ENCODE results near the gene BACE2. TPM values are rescaled to one million over a fixed set of nuclear protein-coding genes. Genes with fewer than 3 reads are reported as not detected.

BACE2 gene
- polyA plus RNA-seq, 2 donors: 20.4 to 23.2 TPM

DNA sequence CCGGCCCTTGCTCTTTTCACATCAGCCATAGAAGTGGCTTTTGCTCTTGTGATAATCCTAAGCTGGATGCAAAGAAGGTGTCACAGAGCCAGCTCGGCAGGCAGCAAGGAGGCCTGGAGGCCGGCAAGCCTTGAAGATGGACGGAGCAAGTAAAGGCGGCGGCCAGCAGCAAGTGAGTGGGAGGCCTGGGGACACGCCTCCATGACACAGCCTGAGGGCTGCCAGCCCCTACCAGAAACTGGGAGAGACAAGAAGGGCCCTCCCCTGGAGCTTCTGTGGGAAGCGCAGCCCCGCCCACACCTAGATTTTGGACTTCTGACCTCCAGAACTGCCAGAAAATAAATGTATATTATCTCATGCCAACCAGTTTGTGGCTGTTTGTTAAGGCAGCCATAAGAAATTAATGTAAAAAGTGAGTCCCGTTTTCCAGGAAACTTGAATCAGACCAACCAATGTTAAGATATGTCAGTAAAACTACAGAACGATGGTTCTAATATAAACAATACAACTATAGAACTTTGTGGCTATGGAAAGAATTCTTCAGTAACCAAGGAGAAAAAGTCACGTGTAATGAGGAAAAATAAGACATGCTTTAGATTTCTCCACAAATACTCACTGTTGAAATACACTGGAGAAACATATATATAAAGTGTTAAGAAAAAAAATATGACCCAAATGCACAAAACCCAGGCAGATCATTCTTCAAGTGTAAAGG lies 49.9 kb downstream of the BACE2 start:
- H3K27ac ChIP-seq (ENCODE audit: low read depth in 2 of 2, low read length in 1 of 2): peak overlapping the region in 1 of 2 donors; percentile 50

DNA sequence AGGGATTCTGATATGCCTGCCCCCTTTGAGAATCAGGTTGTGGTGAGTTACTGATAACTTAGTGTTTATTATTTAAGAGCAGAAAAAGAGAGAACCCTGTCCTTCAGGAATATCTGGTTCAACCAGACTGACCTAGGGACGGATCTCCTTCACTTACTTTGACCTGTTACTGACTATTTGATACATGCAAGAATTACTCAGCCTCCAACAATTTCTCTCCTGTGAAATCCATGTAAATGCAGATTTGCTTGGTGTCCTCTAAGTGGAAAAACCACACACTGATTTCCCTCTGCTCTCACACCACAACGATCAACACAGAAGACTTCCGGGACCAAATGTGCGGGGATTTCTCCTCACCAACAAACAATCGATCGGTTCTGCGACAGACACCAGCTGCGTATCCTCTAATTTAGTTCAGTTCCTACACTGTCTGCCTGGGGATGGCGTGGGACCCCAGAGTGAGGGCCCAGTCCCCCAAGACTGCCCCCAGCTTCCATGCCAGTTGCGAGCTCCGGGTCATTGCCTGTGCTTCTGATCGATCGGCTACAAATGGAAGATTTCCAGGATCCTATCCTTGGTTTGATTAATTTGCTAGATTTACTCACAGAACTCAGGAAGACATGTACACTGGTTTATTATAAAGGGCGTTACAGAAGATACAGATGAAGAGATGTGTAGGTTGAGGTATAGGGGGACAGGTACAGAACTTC lies 51.7 kb downstream of the BACE2 start:
- Histone ChIP-seq H3K4me1 (ENCODE audit: control insufficient read depth in 2 of 2, insufficient read depth in 2 of 2, low read length in 1 of 2) (peaks cover 10% of the 10 kb centered on the region in 2 donors), H3K36me3 (ENCODE audit: control insufficient read depth in 2 of 2, insufficient read depth in 2 of 2, low read length in 1 of 2) (no peaks in the 10 kb centered on the region), H3K9me3 (ENCODE audit: control insufficient read depth in 2 of 2, insufficient read depth in 1 of 2, low read depth in 1 of 2, low read length in 1 of 2) (no peaks in the 10 kb centered on the region), H3K4me3 (ENCODE audit: low read depth in 1 of 2, low read length in 2 of 2) (no peak overlapping the region), H3K27ac (ENCODE audit: low read depth in 2 of 2, low read length in 1 of 2) (peak overlapping the region; percentile 60 to 85), H3K27me3 (ENCODE audit: control insufficient read depth in 1 of 2, insufficient read depth in 2 of 2, low read length in 2 of 2) (no peaks in the 10 kb centered on the region)
- 79 to 87% methylated on average over 14 of the region's 14 CpGs for WGBS, 2 donors

More for the DNA sequence above, 49.9 kb downstream of the BACE2 start:
- Histone ChIP-seq H3K36me3 (ENCODE audit: control insufficient read depth in 2 of 2, insufficient read depth in 2 of 2, low read length in 1 of 2) (peaks cover 0 to 2% of the 10 kb centered on the region in 2 donors), H3K27me3 (ENCODE audit: control insufficient read depth in 1 of 2, insufficient read depth in 2 of 2, low read length in 2 of 2) (no peaks in the 10 kb centered on the region), H3K4me1 (ENCODE audit: control insufficient read depth in 2 of 2, insufficient read depth in 2 of 2, low read length in 1 of 2) (peaks cover 10% of the 10 kb centered on the region in 2 donors), H3K9me3 (ENCODE audit: control insufficient read depth in 2 of 2, insufficient read depth in 1 of 2, low read depth in 1 of 2, low read length in 1 of 2) (no peaks in the 10 kb centered on the region), H3K4me3 (ENCODE audit: low read depth in 1 of 2, low read length in 2 of 2) (no peak overlapping the region)
- WGBS, 2 donors: 58 to 66% methylated on average over 12 of the region's 12 CpGs

DNA sequence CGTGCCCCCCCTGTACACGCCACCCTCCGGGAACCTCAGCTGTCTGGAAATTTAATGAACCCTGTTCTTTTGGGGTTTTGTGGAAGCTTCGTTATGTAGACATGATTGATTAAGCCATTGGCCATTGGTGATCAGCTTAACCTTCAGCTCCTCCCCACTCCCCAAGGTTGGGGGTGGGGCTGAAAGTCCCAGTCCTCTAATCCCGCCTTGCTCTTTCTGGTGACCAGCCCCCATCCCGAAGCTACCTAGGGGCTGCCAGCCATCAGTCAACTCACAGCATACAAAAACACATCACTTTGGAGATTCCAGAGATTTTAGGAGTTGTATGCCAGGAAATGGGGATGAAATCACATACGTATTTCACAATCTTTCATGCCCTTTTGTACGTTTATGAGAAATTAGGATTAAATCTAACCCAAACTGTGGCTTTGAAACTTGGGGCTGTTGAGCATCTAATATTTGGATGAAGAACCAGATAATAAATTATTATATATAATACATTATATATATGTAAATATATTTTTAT lies 52.3 kb downstream of the BACE2 start:
- Histone ChIP-seq H3K4me1 (ENCODE audit: control insufficient read depth in 2 of 2, insufficient read depth in 2 of 2, low read length in 1 of 2) (peaks cover 8 to 10% of the 10 kb centered on the region in 2 donors), H3K4me3 (ENCODE audit: low read depth in 1 of 2, low read length in 2 of 2) (no peak overlapping the region), H3K27me3 (ENCODE audit: control insufficient read depth in 1 of 2, insufficient read depth in 2 of 2, low read length in 2 of 2) (no peaks in the 10 kb centered on the region), H3K9me3 (ENCODE audit: control insufficient read depth in 2 of 2, insufficient read depth in 1 of 2, low read depth in 1 of 2, low read length in 1 of 2) (no peaks in the 10 kb centered on the region), H3K36me3 (ENCODE audit: control insufficient read depth in 2 of 2, insufficient read depth in 2 of 2, low read length in 1 of 2) (no peaks in the 10 kb centered on the region), H3K27ac (ENCODE audit: low read depth in 2 of 2, low read length in 1 of 2) (peak overlapping the region; percentile 60 to 63)
- WGBS, 2 donors: 74 to 86% methylated on average over 8 of the region's 8 CpGs

DNA sequence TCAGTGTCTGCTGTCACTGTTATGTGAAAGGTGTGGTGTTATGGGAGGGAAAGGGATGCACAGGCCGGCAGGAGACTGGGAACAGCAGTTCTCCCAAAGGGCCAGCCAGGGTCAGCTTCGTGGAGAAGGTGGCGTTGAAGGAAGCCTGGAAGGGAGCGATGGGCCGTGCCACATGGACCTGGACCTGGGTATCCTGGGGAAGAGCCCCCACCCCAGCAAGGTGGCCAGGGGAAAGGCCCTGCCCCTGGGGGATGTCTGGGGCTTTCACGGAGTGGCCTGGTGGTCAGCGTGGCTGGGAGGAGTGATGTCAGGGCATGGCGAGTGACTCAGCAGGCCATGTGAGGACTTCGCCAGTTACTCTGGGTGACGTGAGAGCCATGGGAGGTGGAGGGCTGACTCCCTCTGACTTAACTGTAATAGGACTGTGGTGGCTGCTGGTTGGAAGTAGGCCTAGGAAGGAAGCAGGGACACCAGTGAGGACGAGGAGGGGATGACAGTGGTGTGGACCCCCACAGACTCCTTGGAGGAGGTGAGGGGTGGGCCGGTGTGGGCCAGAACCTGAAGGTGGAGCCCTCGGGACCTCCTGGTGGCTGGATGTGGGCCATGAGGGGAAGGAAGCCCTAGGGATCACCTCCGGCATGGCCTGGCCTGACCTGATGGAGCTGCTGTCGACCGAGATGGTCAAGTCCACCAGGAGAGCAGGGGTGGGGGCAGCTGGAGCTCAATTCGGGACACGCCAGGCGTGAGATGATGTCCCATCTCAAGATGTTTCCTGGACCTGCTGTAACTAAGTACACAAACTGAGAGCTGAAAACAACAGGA lies 54.5 kb downstream of the BACE2 start:
- Histone ChIP-seq H3K4me1 (ENCODE audit: control insufficient read depth in 2 of 2, insufficient read depth in 2 of 2, low read length in 1 of 2) (peaks cover 3 to 7% of the 10 kb centered on the region in 2 donors), H3K4me3 (ENCODE audit: low read depth in 1 of 2, low read length in 2 of 2) (no peak overlapping the region), H3K9me3 (ENCODE audit: control insufficient read depth in 2 of 2, insufficient read depth in 1 of 2, low read depth in 1 of 2, low read length in 1 of 2) (no peaks in the 10 kb centered on the region), H3K27ac (ENCODE audit: low read depth in 2 of 2, low read length in 1 of 2) (no peak overlapping the region), H3K27me3 (ENCODE audit: control insufficient read depth in 1 of 2, insufficient read depth in 2 of 2, low read length in 2 of 2) (no peaks in the 10 kb centered on the region), H3K36me3 (ENCODE audit: control insufficient read depth in 2 of 2, insufficient read depth in 2 of 2, low read length in 1 of 2) (no peaks in the 10 kb centered on the region)
- WGBS, 2 donors: 92 to 93% methylated on average over 19 of the region's 19 CpGs

DNA sequence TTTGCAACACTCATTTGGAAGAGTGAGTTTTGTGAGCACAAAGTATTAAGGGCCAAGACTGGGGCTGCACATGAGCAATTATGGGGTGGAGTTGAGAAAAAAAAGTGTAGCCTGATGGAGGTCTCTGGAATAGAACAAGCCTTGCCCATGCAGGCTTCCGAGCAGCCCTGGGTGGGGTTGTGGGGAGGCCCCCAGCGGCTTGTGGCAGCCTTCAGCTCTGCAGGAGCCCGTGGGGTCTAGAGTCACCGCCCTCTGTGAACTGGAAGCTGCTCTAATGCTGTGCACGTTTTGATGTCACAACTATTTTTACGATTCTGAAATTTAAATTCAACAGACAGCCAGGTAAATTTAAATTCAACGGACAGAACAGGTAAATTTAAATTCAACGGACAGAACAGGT lies 58.9 kb downstream of the BACE2 start:
- Histone ChIP-seq H3K27ac (ENCODE audit: low read depth in 2 of 2, low read length in 1 of 2) (no peak overlapping the region), H3K36me3 (ENCODE audit: control insufficient read depth in 2 of 2, insufficient read depth in 2 of 2, low read length in 1 of 2) (no peaks in the 10 kb centered on the region), H3K4me3 (ENCODE audit: low read depth in 1 of 2, low read length in 2 of 2) (no peak overlapping the region), H3K27me3 (ENCODE audit: control insufficient read depth in 1 of 2, insufficient read depth in 2 of 2, low read length in 2 of 2) (no peaks in the 10 kb centered on the region), H3K4me1 (ENCODE audit: control insufficient read depth in 2 of 2, insufficient read depth in 2 of 2, low read length in 1 of 2) (peaks cover 0 to 2% of the 10 kb centered on the region in 2 donors), H3K9me3 (ENCODE audit: control insufficient read depth in 2 of 2, insufficient read depth in 1 of 2, low read depth in 1 of 2, low read length in 1 of 2) (no peaks in the 10 kb centered on the region)
- WGBS, 2 donors: 90 to 95% methylated on average over 8 of the region's 8 CpGs

DNA sequence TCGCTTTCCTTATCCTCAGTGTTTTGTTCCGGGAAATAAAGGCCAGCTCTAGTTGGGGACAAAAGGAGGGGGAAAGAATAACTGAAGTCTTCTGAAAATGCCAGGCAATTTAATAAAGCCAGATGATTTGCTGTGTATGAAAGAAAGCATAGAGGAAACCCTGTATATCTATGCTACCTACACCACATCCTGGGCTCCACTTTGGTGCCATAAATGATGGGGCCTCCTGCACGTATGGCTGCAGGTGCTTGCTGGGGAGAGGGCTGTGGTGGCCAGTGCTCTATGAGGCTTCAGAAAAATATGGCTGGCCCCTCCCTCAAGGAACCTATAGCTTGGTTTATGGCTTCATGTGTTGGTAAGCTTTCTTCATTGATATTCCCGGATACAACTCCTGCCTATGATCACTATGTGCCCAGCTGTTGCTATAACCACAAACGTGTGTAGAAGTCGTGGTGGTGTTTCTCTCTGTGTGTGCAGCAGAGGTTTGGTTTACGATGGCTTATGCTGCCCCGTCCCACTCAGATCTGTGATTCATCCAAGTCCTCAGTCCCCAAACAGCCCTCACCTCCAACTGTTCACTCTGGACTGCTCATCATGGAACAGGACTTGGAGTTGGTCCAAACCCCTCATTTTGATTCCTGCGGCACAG lies 59.5 kb downstream of the BACE2 start:
- Histone ChIP-seq H3K4me3 (ENCODE audit: low read depth in 1 of 2, low read length in 2 of 2) (no peak overlapping the region), H3K27ac (ENCODE audit: low read depth in 2 of 2, low read length in 1 of 2) (no peak overlapping the region), H3K27me3 (ENCODE audit: control insufficient read depth in 1 of 2, insufficient read depth in 2 of 2, low read length in 2 of 2) (no peaks in the 10 kb centered on the region), H3K36me3 (ENCODE audit: control insufficient read depth in 2 of 2, insufficient read depth in 2 of 2, low read length in 1 of 2) (peaks cover 0 to 1% of the 10 kb centered on the region in 2 donors), H3K4me1 (ENCODE audit: control insufficient read depth in 2 of 2, insufficient read depth in 2 of 2, low read length in 1 of 2) (no peaks in the 10 kb centered on the region), H3K9me3 (ENCODE audit: control insufficient read depth in 2 of 2, insufficient read depth in 1 of 2, low read depth in 1 of 2, low read length in 1 of 2) (no peaks in the 10 kb centered on the region)
- 84 to 93% methylated on average over 9 of the region's 9 CpGs for whole genome bisulfite sequencing, 2 donors

DNA sequence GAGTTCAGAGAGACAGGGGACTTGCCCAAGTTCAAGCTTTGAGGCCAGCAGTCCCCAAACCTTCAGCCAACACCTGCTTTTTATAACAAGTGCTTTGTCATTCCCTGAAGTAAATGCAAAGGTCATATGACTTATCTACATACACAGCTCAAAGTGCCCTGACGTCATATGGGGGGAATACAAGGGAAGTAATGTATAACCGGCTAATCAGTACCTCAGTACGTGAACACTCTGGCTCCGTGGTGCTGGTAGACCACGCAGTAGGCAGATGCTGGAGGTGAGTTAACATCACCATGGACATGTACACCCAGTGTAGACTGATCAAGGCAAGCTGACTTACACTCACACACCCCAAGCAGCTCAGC lies 60.0 kb downstream of the BACE2 start:
- Histone ChIP-seq H3K27ac (ENCODE audit: low read depth in 2 of 2, low read length in 1 of 2) (no peak overlapping the region), H3K4me1 (ENCODE audit: control insufficient read depth in 2 of 2, insufficient read depth in 2 of 2, low read length in 1 of 2) (no peaks in the 10 kb centered on the region), H3K27me3 (ENCODE audit: control insufficient read depth in 1 of 2, insufficient read depth in 2 of 2, low read length in 2 of 2) (no peaks in the 10 kb centered on the region), H3K36me3 (ENCODE audit: control insufficient read depth in 2 of 2, insufficient read depth in 2 of 2, low read length in 1 of 2) (peaks cover 0 to 2% of the 10 kb centered on the region in 2 donors), H3K9me3 (ENCODE audit: control insufficient read depth in 2 of 2, insufficient read depth in 1 of 2, low read depth in 1 of 2, low read length in 1 of 2) (no peaks in the 10 kb centered on the region), H3K4me3 (ENCODE audit: low read depth in 1 of 2, low read length in 2 of 2) (no peak overlapping the region)
- 79 to 84% methylated on average over 5 of the region's 5 CpGs for WGBS, 2 donors

DNA sequence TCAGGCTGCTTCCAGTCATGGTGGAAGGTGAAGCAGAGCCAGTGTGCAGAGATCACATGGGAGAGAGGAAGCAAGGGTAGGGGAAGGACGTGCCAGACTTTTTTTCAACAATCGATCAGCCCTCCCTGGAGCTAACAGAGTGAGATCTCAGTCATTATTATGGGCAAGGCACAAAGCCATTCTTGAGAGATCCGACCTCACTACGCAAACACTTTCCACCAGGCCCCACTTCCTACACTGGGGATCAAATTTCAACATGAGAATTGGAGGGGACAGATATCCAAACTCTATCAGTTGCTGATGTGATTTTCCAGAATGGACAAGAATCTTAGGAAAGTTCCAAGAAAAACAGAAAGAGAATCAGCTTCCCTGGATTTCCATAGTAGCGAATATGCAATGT lies 60.5 kb downstream of the BACE2 start:
- H3K36me3 ChIP-seq (ENCODE audit: control insufficient read depth in 2 of 2, insufficient read depth in 2 of 2, low read length in 1 of 2): peaks cover 0 to 2% of the 10 kb centered on the region in 2 donors
- no peak overlapping the region for H3K4me3 ChIP-seq (ENCODE audit: low read depth in 1 of 2, low read length in 2 of 2)
- H3K27me3 ChIP-seq (ENCODE audit: control insufficient read depth in 1 of 2, insufficient read depth in 2 of 2, low read length in 2 of 2): no peaks in the 10 kb centered on the region
- no peak overlapping the region for H3K27ac ChIP-seq (ENCODE audit: low read depth in 2 of 2, low read length in 1 of 2)
- H3K9me3 ChIP-seq (ENCODE audit: control insufficient read depth in 2 of 2, insufficient read depth in 1 of 2, low read depth in 1 of 2, low read length in 1 of 2): no peaks in the 10 kb centered on the region
- no peaks in the 10 kb centered on the region for H3K4me1 ChIP-seq (ENCODE audit: control insufficient read depth in 2 of 2, insufficient read depth in 2 of 2, low read length in 1 of 2)
- WGBS, 2 donors: 77 to 86% methylated on average over 5 of the region's 5 CpGs

DNA sequence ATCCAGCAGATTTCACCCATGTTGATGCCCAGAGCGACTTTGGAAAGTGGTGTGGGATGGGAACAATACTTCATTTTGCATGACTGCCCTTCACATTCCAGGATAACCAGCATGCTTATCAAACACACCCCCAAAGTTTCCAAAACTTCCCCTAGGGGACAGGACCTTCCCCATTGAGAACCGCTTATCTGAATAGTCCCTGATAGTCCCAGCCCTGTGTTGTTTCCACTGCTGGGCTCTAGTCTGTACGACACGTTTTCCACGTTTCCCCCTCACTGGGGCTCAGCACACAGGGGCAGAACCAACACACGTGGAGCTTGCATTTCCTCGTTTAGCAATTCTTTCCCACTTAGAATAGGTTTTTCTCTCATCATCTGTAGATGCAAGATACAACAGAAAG lies 61.0 kb downstream of the BACE2 start:
- Histone ChIP-seq H3K9me3 (ENCODE audit: control insufficient read depth in 2 of 2, insufficient read depth in 1 of 2, low read depth in 1 of 2, low read length in 1 of 2) (no peaks in the 10 kb centered on the region), H3K27me3 (ENCODE audit: control insufficient read depth in 1 of 2, insufficient read depth in 2 of 2, low read length in 2 of 2) (no peaks in the 10 kb centered on the region), H3K4me3 (ENCODE audit: low read depth in 1 of 2, low read length in 2 of 2) (no peak overlapping the region), H3K36me3 (ENCODE audit: control insufficient read depth in 2 of 2, insufficient read depth in 2 of 2, low read length in 1 of 2) (peaks cover 0 to 2% of the 10 kb centered on the region in 2 donors), H3K4me1 (ENCODE audit: control insufficient read depth in 2 of 2, insufficient read depth in 2 of 2, low read length in 1 of 2) (no peaks in the 10 kb centered on the region), H3K27ac (ENCODE audit: low read depth in 2 of 2, low read length in 1 of 2) (no peak overlapping the region)
- 85 to 86% methylated on average over 7 of the region's 7 CpGs for WGBS, 2 donors

Measured in esophagus (tissue), 2 donors.